Measurements from ENCODE around the gene SLC8B1. TPM values are rescaled to one million over a fixed set of nuclear protein-coding genes. Genes with fewer than 3 reads are reported as not detected.

Gene SLC8B1
- 10 to 100 TPM; 19.9 to 28.3 TPM for total RNA-seq

DNA sequence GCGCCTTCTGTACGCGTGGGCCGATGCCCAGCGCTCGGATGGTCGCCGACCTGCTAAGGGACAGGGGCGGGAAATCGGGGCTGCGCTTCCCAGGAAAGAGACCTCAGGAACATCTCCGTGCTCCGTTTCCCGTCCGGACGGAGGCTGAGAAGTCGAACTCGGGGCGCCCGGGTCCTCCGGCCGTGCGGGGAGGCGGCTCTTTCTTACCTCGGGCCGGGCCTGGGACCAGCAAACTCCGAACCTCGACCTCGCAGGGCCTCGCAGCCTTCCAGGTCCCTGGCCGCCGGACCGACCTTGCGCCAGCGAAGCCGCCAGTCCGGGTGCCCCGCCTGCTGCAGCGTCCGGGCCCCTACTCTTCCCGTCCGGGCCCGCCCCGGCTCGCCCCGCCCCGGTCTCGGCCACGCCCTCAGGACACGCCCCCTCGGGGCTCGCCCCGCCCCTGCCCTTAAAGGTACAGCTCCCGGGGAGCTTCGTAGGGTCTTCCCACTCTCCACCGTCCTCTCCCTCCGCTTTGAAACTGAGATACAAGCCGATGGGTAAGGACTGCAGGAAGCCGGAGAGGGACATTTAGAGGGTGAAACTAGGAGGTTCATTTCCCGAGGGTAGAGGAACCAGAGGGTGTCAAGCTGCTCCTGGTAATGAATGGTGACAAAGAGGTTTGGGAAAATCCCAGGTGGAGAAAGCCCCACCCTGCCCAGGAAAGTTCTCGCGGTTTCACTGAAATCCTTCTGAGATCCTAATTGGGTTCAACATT lies at the start of gene SLC8B1:
TSS of gene SLC8B1 (minus strand) at position 324 of the 754 bp plus-strand sequence. CDS start 2,231 bp downstream, outside the sequence.
- peaks cover 9% of the 10 kb centered on the region for H3K36me3 Mint-ChIP-seq
- ATAC-seq (peak; percentile 100), DNase-seq (ENCODE audit: low spot score) (peak; percentile 89)
- peaks cover 10 to 19% of the 10 kb centered on the region in 2 donors for H3K4me1 Mint-ChIP-seq (ENCODE audit: low read depth in 2 of 2)
- H3K27me3 Mint-ChIP-seq: peaks cover 0 to 2% of the 10 kb centered on the region in 2 donors
- peak within 1 kb of the TSS; percentile 93 for H3K4me3 Mint-ChIP-seq
- H3K27ac Mint-ChIP-seq: peak within 1 kb of the TSS; percentile 15 to 53
- no peaks in the 10 kb centered on the region for H3K9me3 Mint-ChIP-seq

DNA sequence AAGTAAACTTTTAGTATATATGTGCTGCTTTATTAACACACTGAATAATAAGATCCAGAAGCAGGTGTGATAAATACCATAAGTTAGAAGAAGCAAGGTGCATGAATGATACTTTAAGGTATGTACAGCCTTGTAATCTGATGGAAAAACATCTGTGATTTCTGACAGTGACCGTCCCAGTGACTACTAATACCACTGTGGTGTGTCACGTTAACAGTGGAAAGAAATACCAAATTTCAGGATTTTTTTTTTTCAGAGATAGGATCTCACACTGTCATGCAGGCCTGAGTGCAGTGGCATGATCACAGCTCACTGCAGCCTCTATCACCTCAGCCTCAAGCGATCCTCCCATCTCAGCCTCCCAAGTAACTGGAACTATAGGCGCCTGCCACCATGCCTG lies 47.3 kb upstream of the SLC8B1 start:
- ATAC-seq (no peak), DNase-seq (ENCODE audit: low spot score) (no peak)
- Mint-ChIP-seq H3K4me3 (no peak overlapping the region), H3K9me3 (no peaks in the 10 kb centered on the region), H3K27ac (no peak overlapping the region), H3K4me1 (ENCODE audit: low read depth in 2 of 2) (no peaks in the 10 kb centered on the region), H3K27me3 (no peaks in the 10 kb centered on the region), H3K36me3 (no peaks in the 10 kb centered on the region)

DNA sequence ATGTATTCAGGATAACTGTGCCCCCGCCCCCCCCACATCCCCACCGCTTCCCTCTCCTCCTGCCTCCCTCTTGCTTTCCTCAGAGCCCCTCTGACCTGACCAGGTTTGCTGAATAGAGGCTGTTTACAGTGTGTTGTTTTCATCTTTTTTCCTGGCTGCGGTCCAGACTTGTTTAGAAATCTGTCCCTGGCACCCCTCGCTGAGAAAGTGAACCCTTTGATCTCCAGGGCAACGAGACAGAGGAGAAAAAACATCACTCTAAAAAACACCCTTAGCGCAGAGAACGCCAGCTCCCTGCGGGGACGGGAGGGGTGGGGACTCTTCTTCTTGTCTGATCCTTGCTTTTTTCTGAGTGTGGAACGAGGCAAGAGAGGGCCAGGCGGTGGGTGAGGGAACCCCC lies 46.3 kb upstream of the SLC8B1 start:
- Mint-ChIP-seq H3K36me3 (no peaks in the 10 kb centered on the region), H3K9me3 (no peaks in the 10 kb centered on the region), H3K27ac (no peak overlapping the region), H3K4me1 (ENCODE audit: low read depth in 2 of 2) (no peaks in the 10 kb centered on the region), H3K27me3 (no peaks in the 10 kb centered on the region), H3K4me3 (no peak overlapping the region)
- DNase-seq (ENCODE audit: low spot score) (no peak), ATAC-seq (no peak)

DNA sequence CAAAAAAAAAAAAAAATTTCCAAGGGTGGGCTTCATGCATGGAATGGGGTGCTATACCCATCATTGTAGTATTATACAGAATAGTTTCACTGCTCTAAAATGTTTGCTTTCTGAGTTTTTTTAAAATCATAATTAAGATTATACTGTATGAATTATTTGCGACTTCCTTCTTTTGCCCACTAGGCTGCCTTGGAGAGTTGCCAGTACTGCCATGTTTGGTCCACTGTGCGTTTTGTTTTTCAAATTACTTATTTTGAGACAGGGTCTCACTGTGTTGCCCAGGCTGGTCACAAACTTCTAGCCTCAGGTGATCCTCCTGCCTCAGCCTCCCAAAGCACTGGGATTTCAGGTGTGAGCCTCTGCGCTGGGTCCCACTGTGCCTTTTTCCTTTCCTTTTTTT lies 43.4 kb upstream of the SLC8B1 start:
- no peaks in the 10 kb centered on the region for H3K4me1 Mint-ChIP-seq (ENCODE audit: low read depth in 2 of 2)
- no peak overlapping the region for H3K4me3 Mint-ChIP-seq
- ATAC-seq (no peak), DNase-seq (ENCODE audit: low spot score) (no peak)
- no peaks in the 10 kb centered on the region for H3K27me3 Mint-ChIP-seq
- no peak overlapping the region for H3K27ac Mint-ChIP-seq
- no peaks in the 10 kb centered on the region for H3K9me3 Mint-ChIP-seq
- peaks cover 7% of the 10 kb centered on the region for H3K36me3 Mint-ChIP-seq

DNA sequence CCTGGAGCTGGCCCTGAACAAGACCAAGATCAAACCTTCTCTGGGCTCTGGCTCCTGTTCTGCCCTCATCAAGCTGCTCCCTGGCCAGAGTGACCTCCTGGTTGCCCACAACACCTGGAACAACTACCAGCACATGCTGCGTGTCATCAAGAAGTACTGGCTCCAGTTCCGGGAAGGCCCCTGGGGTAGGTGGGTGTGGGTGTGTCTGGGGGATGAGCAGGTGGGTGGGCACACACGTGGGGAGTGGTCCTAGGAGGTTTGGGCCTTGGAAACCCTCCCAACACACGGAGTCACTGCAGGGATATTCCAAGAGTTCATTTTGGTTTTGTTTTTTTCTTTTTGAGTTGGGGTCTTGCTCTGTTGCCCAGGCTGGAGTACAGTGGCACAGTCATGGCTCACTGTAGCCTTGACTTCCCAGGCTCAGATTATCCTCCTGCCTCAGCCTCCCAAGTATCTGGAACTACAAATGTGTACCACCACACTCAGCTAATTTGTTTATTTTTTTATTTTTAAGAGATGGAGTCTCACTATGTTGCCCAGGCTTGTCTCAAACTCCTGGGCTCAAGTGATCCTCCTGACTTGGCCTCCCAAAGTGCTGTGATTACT lies 40.0 kb upstream of the SLC8B1 start:
- ATAC-seq (no peak), DNase-seq (ENCODE audit: low spot score) (no peak)
- Mint-ChIP-seq H3K27me3 (no peaks in the 10 kb centered on the region), H3K4me3 (no peak overlapping the region), H3K27ac (no peak overlapping the region), H3K9me3 (no peaks in the 10 kb centered on the region), H3K36me3 (peaks cover 11% of the 10 kb centered on the region), H3K4me1 (ENCODE audit: low read depth in 2 of 2) (no peaks in the 10 kb centered on the region)

DNA sequence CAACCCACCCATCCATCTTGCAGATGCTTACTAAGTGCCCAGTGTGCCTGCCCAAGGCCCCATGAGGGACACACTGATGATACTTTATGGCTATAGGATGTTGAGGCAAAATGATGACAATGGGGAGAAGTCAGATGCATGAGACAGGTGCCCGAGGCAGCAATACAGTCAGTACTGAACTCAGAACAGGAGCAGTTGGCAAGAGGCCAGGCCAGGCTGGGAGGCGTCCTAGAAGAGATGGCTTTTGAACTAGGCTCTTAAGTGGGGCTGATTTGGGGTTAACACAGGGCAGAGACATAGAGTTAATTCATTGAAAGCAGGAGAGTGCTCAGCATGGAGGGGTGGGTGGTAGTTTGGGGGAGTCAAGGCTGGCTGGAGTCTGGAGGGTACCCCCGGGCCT lies 39.1 kb upstream of the SLC8B1 start:
- peaks cover 11% of the 10 kb centered on the region for H3K36me3 Mint-ChIP-seq
- no peaks in the 10 kb centered on the region for H3K9me3 Mint-ChIP-seq
- no peaks in the 10 kb centered on the region for H3K4me1 Mint-ChIP-seq (ENCODE audit: low read depth in 2 of 2)
- ATAC-seq: no peak
- no peak for DNase-seq (ENCODE audit: low spot score)
- no peak overlapping the region for H3K4me3 Mint-ChIP-seq
- H3K27me3 Mint-ChIP-seq: no peaks in the 10 kb centered on the region
- H3K27ac Mint-ChIP-seq: no peak overlapping the region

DNA sequence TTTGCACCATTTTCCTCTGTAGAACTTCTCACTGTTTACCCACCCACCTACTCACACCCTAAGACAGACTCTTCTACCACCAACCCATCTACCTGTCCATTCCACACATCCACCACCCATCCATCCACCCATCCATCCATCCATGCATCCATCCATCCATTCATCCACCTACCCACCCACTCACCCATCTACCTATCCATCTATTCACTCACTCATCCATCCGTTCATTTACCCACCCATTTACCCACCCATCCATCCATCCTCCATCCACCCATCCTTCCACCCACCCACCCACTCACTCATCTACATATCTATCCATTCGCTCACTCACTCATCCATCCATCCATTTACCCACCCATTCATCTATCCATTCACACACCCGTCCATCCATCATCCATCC lies 38.5 kb upstream of the SLC8B1 start:
- DNase-seq (ENCODE audit: low spot score) (no peak), ATAC-seq (no peak)
- H3K27ac Mint-ChIP-seq: no peak overlapping the region
- no peaks in the 10 kb centered on the region for H3K9me3 Mint-ChIP-seq
- H3K27me3 Mint-ChIP-seq: no peaks in the 10 kb centered on the region
- peaks cover 11% of the 10 kb centered on the region for H3K36me3 Mint-ChIP-seq
- no peak overlapping the region for H3K4me3 Mint-ChIP-seq
- peaks cover 0 to 2% of the 10 kb centered on the region in 2 donors for H3K4me1 Mint-ChIP-seq (ENCODE audit: low read depth in 2 of 2)

DNA sequence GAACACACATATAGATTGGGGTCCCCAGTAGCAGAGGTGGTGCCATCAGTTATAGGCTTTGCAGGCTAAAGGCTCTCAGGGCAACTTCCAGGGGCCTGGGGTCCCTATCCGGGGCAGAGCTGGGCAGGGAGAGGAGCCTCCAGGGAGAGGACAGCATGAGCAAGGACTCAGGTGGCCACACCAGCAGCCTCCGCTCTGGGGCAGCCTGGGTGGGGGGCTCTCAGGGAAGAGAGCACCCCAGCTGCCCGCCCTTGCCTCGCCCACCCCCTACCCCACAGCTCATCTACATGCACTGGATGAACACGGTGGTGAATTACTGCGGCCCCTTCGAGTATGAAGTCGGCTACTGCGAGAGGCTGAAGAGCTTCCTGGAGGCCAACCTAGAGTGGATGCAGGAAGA lies 37.5 kb upstream of the SLC8B1 start:
- DNase-seq (ENCODE audit: low spot score): no peak
- H3K27ac Mint-ChIP-seq: no peak overlapping the region
- H3K9me3 Mint-ChIP-seq: no peaks in the 10 kb centered on the region
- H3K36me3 Mint-ChIP-seq: peaks cover 11% of the 10 kb centered on the region
- no peaks in the 10 kb centered on the region for H3K27me3 Mint-ChIP-seq
- H3K4me3 Mint-ChIP-seq: no peak overlapping the region
- H3K4me1 Mint-ChIP-seq (ENCODE audit: low read depth in 2 of 2): peaks cover 0 to 5% of the 10 kb centered on the region in 2 donors
- ATAC-seq: no peak

DNA sequence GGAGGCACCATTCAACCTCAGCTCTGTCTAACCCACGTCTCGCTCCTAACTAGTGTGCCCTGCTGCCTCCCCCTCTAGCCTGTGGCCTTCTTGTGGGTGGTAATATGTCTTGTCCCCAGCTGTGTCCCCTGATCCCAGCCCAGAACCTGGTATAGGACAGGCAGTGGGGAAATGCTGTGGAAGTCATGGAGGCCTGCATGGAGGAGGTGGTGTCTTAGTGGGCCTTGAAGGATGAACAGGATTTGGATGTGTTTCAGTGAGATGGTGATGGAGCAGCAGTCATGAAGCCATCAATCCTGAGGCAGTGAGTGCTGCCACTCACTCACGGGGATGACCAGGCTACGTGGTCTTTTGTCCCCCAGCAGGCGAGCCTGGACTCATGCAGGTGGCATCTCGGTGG lies 36.9 kb upstream of the SLC8B1 start:
- DNase-seq (ENCODE audit: low spot score): no peak
- no peak overlapping the region for H3K4me3 Mint-ChIP-seq
- peaks cover 0 to 5% of the 10 kb centered on the region in 2 donors for H3K4me1 Mint-ChIP-seq (ENCODE audit: low read depth in 2 of 2)
- H3K9me3 Mint-ChIP-seq: no peaks in the 10 kb centered on the region
- peaks cover 11% of the 10 kb centered on the region for H3K36me3 Mint-ChIP-seq
- H3K27ac Mint-ChIP-seq: no peak overlapping the region
- no peaks in the 10 kb centered on the region for H3K27me3 Mint-ChIP-seq
- no peak for ATAC-seq

DNA sequence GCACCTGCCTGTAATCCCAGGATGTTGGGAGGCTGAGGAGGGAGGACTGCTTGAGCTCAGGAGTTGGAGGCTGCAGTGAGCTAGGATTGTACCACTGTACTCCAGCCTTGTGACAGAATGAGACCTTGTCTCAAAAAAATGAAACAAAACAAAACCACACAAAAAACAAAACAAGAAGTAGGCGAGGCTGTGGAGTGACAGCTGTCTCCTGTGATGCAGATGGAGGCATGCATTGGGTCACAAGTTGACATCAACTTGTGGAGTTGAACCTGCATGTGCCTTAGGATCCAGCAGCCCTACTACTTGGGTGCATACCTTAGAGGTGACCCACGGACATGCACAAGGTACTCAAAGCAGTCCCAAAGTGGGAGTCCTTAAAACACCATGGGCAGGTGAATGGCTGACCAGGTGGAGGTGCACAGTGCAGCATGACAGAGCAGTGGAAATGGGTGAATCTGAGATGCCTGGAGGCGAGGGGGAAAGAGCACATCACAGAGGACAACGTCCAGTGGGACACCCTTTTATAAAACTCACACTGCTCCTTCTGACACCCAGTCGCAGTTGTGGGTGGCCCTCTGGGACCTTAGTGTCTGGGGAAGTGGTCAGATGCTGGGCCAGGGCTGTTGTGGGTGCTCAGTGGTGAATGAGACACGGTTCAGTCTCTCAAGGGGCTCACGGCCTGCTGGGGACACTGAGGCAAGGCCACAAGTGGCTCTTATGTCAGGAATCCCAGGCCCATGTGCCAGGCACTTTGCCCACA lies 36.2 kb upstream of the SLC8B1 start:
- DNase-seq (ENCODE audit: low spot score) (no peak), ATAC-seq (no peak)
- Mint-ChIP-seq H3K36me3 (peaks cover 11% of the 10 kb centered on the region), H3K4me3 (no peak overlapping the region), H3K4me1 (ENCODE audit: low read depth in 2 of 2) (peaks cover 0 to 5% of the 10 kb centered on the region in 2 donors), H3K27me3 (no peaks in the 10 kb centered on the region), H3K27ac (no peak overlapping the region), H3K9me3 (no peaks in the 10 kb centered on the region)

DNA sequence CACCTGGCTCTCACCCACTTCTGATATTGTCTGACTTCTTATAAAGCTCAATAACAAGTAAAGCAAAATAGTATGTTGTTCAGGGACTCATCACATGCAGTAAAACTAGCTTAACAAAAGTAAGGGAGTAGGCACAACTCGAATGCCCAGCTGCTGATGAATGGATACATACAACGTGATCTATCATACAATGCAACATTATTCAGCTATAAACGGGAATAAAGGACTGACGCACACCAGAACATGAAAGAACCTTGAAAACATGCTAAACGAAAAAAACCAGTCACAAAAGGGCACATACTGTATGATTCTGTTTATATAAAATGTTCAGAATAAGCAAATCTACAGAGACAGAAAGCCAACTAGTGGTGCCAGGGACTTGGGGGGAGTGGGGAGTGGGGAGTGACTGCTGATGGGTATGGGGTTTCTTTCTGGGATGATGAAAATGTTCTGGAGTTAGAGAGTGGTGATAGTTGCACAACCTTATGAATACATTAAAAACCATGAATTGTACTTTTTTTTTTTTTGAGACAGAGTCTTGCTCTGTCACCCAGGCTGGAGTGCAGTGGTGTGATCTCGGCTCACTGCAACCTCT lies 34.6 kb upstream of the SLC8B1 start:
- Mint-ChIP-seq H3K27ac (no peak overlapping the region), H3K27me3 (no peaks in the 10 kb centered on the region), H3K36me3 (peaks cover 11% of the 10 kb centered on the region), H3K4me1 (ENCODE audit: low read depth in 2 of 2) (peaks cover 0 to 5% of the 10 kb centered on the region in 2 donors), H3K9me3 (no peaks in the 10 kb centered on the region), H3K4me3 (no peak overlapping the region)
- ATAC-seq (no peak), DNase-seq (ENCODE audit: low spot score) (no peak)

DNA sequence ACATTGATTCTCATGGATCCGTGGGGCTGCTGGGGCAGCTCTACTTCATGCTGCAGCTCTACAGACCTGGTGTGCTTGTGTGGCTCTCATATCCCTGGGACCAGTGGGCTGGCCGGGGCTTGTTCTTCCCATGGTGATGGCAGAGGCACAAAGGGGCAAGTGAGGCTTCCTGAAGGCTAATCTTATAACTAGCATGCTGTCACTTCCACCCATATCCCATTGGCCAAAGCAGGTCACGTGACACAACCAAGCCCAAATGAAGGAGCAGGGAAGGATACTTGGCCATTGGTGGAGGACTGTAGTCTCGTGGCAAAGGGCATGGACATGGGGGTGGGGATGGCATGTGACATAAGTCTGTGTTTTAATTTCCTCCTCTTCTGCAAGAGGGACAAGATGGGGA lies 33.4 kb upstream of the SLC8B1 start:
- Mint-ChIP-seq H3K27me3 (no peaks in the 10 kb centered on the region), H3K4me3 (no peak overlapping the region), H3K27ac (no peak overlapping the region), H3K36me3 (peaks cover 4% of the 10 kb centered on the region), H3K9me3 (no peaks in the 10 kb centered on the region), H3K4me1 (ENCODE audit: low read depth in 2 of 2) (peaks cover 0 to 5% of the 10 kb centered on the region in 2 donors)
- ATAC-seq (no peak), DNase-seq (ENCODE audit: low spot score) (no peak)

DNA sequence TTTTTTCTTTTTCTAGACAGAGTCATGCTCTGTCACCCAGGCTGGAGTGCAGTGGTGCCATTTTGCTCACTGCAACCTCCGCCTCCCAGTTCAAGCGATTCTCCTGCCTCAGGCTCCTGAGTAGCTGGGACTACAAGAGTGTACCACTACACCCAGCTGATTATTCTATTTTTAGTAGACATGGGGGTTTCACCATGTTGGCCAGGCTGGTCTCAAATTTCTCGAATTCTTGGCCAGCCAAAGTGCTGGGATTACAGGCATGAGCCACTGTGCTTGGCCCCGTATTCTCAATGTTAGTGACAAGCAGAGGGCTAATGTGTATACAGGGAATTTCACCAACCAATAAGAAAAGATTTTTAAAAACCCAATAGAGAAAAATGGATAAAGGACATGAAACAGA lies 31.9 kb upstream of the SLC8B1 start:
- DNase-seq (ENCODE audit: low spot score) (no peak), ATAC-seq (no peak)
- no peaks in the 10 kb centered on the region for H3K9me3 Mint-ChIP-seq
- no peaks in the 10 kb centered on the region for H3K27me3 Mint-ChIP-seq
- no peaks in the 10 kb centered on the region for H3K36me3 Mint-ChIP-seq
- H3K4me3 Mint-ChIP-seq: no peak overlapping the region
- H3K27ac Mint-ChIP-seq: no peak overlapping the region
- peaks cover 0 to 5% of the 10 kb centered on the region in 2 donors for H3K4me1 Mint-ChIP-seq (ENCODE audit: low read depth in 2 of 2)

Data from natural killer cell treated with Interleukin-12 subunit alpha and Interleukin-12 subunit beta and Interleukin-15 and Interleukin-18, amount 100 ng/mL, for 72 hours (primary cell).